H9 (cell line): ENCODE measurements around the gene BTD. TPM values are rescaled to one million over a fixed set of nuclear protein-coding genes. Genes with fewer than 3 reads are reported as not detected.

ENCODE experiments used
- DNase-seq: peaks from one replicate; pipeline ENCODE4 v3.0.0-alpha.2; 2017
- H2AFZ ChIP-seq: one replicate; pipeline ENCODE4 v1.6.1; 2013; ENCODE audit warnings: mild to moderate bottlenecking, low read length, control low read depth, moderate library complexity
- H2AK5ac ChIP-seq: 2 replicates; pipeline ENCODE4 v1.6.1; 2013; ENCODE audit warnings: low read length, control low read depth, mixed read lengths; ENCODE audit not compliant: insufficient read length
- H2BK120ac ChIP-seq: one replicate; pipeline ENCODE4 v1.6.1; 2013; ENCODE audit warnings: low read depth, mild to moderate bottlenecking, low read length, control low read depth, inconsistent platforms; ENCODE audit not compliant: poor library complexity, severe bottlenecking
- H2BK12ac ChIP-seq: 2 replicates; pipeline ENCODE4 v1.6.1; 2013; ENCODE audit warnings: low read length, control low read depth, mixed read lengths, low read depth; ENCODE audit not compliant: insufficient read length
- H2BK15ac ChIP-seq: 2 replicates; pipeline ENCODE4 v1.6.1; 2013; ENCODE audit warnings: low read depth, low read length, control low read depth
- H2BK20ac ChIP-seq: one replicate; pipeline ENCODE4 v1.6.1; 2013; ENCODE audit warnings: low read depth, mild to moderate bottlenecking, low read length, control low read depth, inconsistent platforms; ENCODE audit not compliant: poor library complexity, severe bottlenecking
- H2BK5ac ChIP-seq: 2 replicates; pipeline ENCODE4 v1.6.1; 2013; ENCODE audit warnings: low read length, control low read depth, mixed read lengths; ENCODE audit not compliant: insufficient read length
- H3K14ac ChIP-seq: 2 replicates; pipeline ENCODE4 v1.6.1; 2013; ENCODE audit warnings: low read length, control low read depth; ENCODE audit not compliant: insufficient read depth
- H3K18ac ChIP-seq: 2 replicates; pipeline ENCODE4 v1.6.1; 2013; ENCODE audit warnings: low read depth, mild to moderate bottlenecking, mixed read lengths, low read length, control low read depth; ENCODE audit not compliant: insufficient read length
- H3K23ac ChIP-seq: 2 replicates; pipeline ENCODE4 v1.6.1; 2013; ENCODE audit warnings: low read length, control low read depth, mixed read lengths, low read depth; ENCODE audit not compliant: insufficient read length
- H3K23me2 ChIP-seq: 2 replicates; pipeline ENCODE4 v1.6.1; 2013; ENCODE audit warnings: low read depth, mild to moderate bottlenecking, mixed read lengths, low read length, control low read depth; ENCODE audit not compliant: insufficient read length, poor library complexity, severe bottlenecking
- H3K27ac ChIP-seq: 2 replicates; pipeline ENCODE4 v1.5.1; 2013; ENCODE audit warnings: low read length, control low read depth, mixed read lengths, low read depth; ENCODE audit not compliant: insufficient read length
- H3K27me3 ChIP-seq: 2 replicates; pipeline ENCODE4 v1.6.1; 2013; ENCODE audit warnings: low read length, control low read depth, inconsistent platforms; ENCODE audit not compliant: insufficient read depth
- H3K4ac ChIP-seq: 2 replicates; pipeline ENCODE4 v1.6.1; 2013; ENCODE audit warnings: low read depth, mild to moderate bottlenecking, control low read depth, inconsistent platforms, low read length, moderate library complexity
- H3K4me1 ChIP-seq: 2 replicates; pipeline ENCODE4 v1.6.1; 2013; ENCODE audit warnings: low read length, control low read depth, inconsistent platforms; ENCODE audit not compliant: insufficient read depth
- H3K4me2 ChIP-seq: 2 replicates; pipeline ENCODE4 v1.6.1; 2013; ENCODE audit warnings: low read length, control low read depth, mixed read lengths; ENCODE audit not compliant: insufficient read length, insufficient read depth
- H3K56ac ChIP-seq: 2 replicates; pipeline ENCODE4 v1.6.1; 2013; ENCODE audit warnings: low read depth, mild to moderate bottlenecking, mixed read lengths, low read length, control low read depth; ENCODE audit not compliant: insufficient read length
- H3K79me1 ChIP-seq: 2 replicates; pipeline ENCODE4 v1.6.1; 2013; ENCODE audit warnings: low read depth, mild to moderate bottlenecking, moderate library complexity, low read length, control low read depth, inconsistent platforms; ENCODE audit not compliant: insufficient read depth, poor library complexity, severe bottlenecking
- H3K79me2 ChIP-seq: 2 replicates; pipeline ENCODE4 v1.6.1; 2013; ENCODE audit warnings: low read length, control low read depth, inconsistent platforms; ENCODE audit not compliant: insufficient read depth
- H3K9ac ChIP-seq: 2 replicates; pipeline ENCODE4 v1.6.1; 2013; ENCODE audit warnings: low read length, control low read depth, mixed read lengths; ENCODE audit not compliant: insufficient read length; ENCODE audit errors: extremely low read depth
- H3K9me3 ChIP-seq: one replicate; pipeline ENCODE4 v1.6.1; 2013; ENCODE audit warnings: low read depth, low read length, inconsistent platforms; ENCODE audit not compliant: control insufficient read depth
- H3T11ph ChIP-seq: one replicate; pipeline ENCODE4 v1.6.1; 2013; ENCODE audit warnings: mild to moderate bottlenecking, low read length, control low read depth, inconsistent platforms
- H4K20me1 ChIP-seq: one replicate; pipeline ENCODE4 v1.6.1; 2013; ENCODE audit not compliant: control insufficient read depth, insufficient read length, insufficient read depth
- H4K5ac ChIP-seq: 2 replicates; pipeline ENCODE4 v1.6.1; 2013; ENCODE audit warnings: low read depth, mild to moderate bottlenecking, mixed read lengths, low read length, control low read depth; ENCODE audit not compliant: insufficient read length
- H4K8ac ChIP-seq: replicated peaks from 2 replicates; pipeline ENCODE4 v1.6.1; 2013; ENCODE audit warnings: low read length, control low read depth, mixed read lengths, low read depth; ENCODE audit not compliant: insufficient read length
- H4K91ac ChIP-seq: 2 replicates; pipeline ENCODE4 v1.6.1; 2013; ENCODE audit warnings: low read depth, mild to moderate bottlenecking, moderate library complexity, mixed read lengths, low read length, control low read depth; ENCODE audit not compliant: insufficient read length
- H3K27ac Mint-ChIP-seq, 3 experiments: 2 replicates in 2 of 3; 3 replicates in 1 of 3; pipeline ENCODE4 v1.8.0; 2020 to 2021; ENCODE audit warnings: mixed read lengths in 3 of 3, mild to moderate bottlenecking in 1 of 3, moderate library complexity in 1 of 3
- H3K27me3 Mint-ChIP-seq: 2 replicates; pipeline ENCODE4 v1.8.0; 2021; ENCODE audit warnings: low read depth, mild to moderate bottlenecking, moderate library complexity, mixed read lengths
- H3K36me3 Mint-ChIP-seq, 3 experiments: 2 replicates in 2 of 3; 3 replicates in 1 of 3; pipeline ENCODE4 v1.8.0; 2020 to 2021; ENCODE audit warnings: low read depth in 3 of 3, mixed read lengths in 3 of 3; ENCODE audit not compliant: insufficient read depth in 1 of 3
- H3K4me1 Mint-ChIP-seq, 2 experiments: 2 replicates each; pipeline ENCODE4 v1.8.0; 2020; ENCODE audit warnings: mixed read lengths in 2 of 2
- H3K4me3 Mint-ChIP-seq, 2 experiments: 2 replicates in 1 of 2; 3 replicates in 1 of 2; pipeline ENCODE4 v1.8.0; 2020 to 2021; ENCODE audit warnings: mild to moderate bottlenecking in 2 of 2, mixed read lengths in 2 of 2, moderate library complexity in 1 of 2
- H3K9me3 Mint-ChIP-seq, 2 experiments: 2 replicates in 1 of 2; 3 replicates in 1 of 2; pipeline ENCODE4 v1.8.0; 2020; ENCODE audit warnings: mild to moderate bottlenecking in 2 of 2, mixed read lengths in 2 of 2, moderate library complexity in 1 of 2
- WGBS: extraction: QIAGEN DNeasy Blood & Tissue Kit; methylation state at CpG from one replicate; pipeline ENCODE4 v1.1.7; 2013; ENCODE audit warnings: missing lambda C conversion rate, low lambda C conversion rate, mixed read lengths; ENCODE audit not compliant: insufficient read length; ENCODE audit errors: extremely low coverage; 5-methylcytosine and 5-hydroxymethylcytosine counted together
- total RNA-seq: library from RNA; stranded (reverse); gene quantifications from 2 replicates; pipeline ENCODE4 v1.2.1, GENCODE V29; 2021
- TF ChIP-seq, protein P1 (sequence below): fragments of 200-600 bp; sonication (generic); conservative IDR thresholded peaks from 3 replicates; pipeline ENCODE4 v1.8.0; 2021; ENCODE audit warnings: antibody characterized with exemption, mild to moderate bottlenecking

Gene BTD
- total RNA-seq, 1 experiment from 2014 or later: 21.5 TPM

DNA sequence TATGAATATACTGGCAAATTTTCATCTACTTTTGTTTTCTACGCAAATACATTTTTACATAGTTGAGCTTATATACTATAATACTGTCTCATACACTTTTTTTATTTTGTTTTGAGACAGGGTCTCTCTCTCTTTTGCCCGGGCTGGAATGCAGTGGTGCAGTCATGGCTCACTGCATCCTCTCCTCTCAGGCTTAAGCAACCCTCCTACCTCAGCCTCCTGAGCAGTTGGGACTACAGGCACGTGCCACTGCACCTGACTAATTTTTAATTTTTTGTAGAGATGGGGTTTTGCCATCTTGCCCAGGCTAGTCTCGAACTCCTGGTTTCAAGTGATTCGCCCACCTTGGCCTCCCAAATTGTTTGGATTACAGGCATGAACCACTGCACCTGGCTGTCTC is 26.1 kb upstream of the BTD start:
- H3K27me3 ChIP-seq: no peaks in the 10 kb centered on the region
- WGBS: no CpG with 5 or more reads among the region's 5 CpGs
- H3K23ac ChIP-seq: no peak overlapping the region
- no peak overlapping the region for H3K27ac Mint-ChIP-seq
- no peak overlapping the region for H2AFZ ChIP-seq
- H2AK5ac ChIP-seq: no peak overlapping the region
- H4K8ac ChIP-seq: no peak overlapping the region
- H3K56ac ChIP-seq: no peak overlapping the region
- H3K4ac ChIP-seq: no peak overlapping the region
- no peak overlapping the region for H2BK12ac ChIP-seq
- H3K9ac ChIP-seq: no peak overlapping the region
- H3K4me3 Mint-ChIP-seq: no peak overlapping the region
- H3K18ac ChIP-seq: no peak overlapping the region
- H3T11ph ChIP-seq: no peak overlapping the region
- no peak overlapping the region for H3K4me2 ChIP-seq
- H3K23me2 ChIP-seq: no peaks in the 10 kb centered on the region
- no peak overlapping the region for H3K14ac ChIP-seq
- no peak overlapping the region for H4K91ac ChIP-seq
- no peaks in the 10 kb centered on the region for H3K79me2 ChIP-seq
- no peak overlapping the region for H4K5ac ChIP-seq
- no peaks in the 10 kb centered on the region for H3K4me1 Mint-ChIP-seq
- no peak overlapping the region for H2BK120ac ChIP-seq
- H2BK15ac ChIP-seq: no peak overlapping the region
- TF ChIP-seq, protein P1, sequence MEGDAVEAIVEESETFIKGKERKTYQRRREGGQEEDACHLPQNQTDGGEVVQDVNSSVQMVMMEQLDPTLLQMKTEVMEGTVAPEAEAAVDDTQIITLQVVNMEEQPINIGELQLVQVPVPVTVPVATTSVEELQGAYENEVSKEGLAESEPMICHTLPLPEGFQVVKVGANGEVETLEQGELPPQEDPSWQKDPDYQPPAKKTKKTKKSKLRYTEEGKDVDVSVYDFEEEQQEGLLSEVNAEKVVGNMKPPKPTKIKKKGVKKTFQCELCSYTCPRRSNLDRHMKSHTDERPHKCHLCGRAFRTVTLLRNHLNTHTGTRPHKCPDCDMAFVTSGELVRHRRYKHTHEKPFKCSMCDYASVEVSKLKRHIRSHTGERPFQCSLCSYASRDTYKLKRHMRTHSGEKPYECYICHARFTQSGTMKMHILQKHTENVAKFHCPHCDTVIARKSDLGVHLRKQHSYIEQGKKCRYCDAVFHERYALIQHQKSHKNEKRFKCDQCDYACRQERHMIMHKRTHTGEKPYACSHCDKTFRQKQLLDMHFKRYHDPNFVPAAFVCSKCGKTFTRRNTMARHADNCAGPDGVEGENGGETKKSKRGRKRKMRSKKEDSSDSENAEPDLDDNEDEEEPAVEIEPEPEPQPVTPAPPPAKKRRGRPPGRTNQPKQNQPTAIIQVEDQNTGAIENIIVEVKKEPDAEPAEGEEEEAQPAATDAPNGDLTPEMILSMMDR: no peak
- no peak overlapping the region for H2BK5ac ChIP-seq
- H3K9me3 ChIP-seq: no peaks in the 10 kb centered on the region
- no peaks in the 10 kb centered on the region for H3K79me1 ChIP-seq
- no peaks in the 10 kb centered on the region for H3K4me1 ChIP-seq
- H2BK20ac ChIP-seq: no peak overlapping the region
- peaks cover 15 to 43% (median 33%) of the 10 kb centered on the region in 3 experiments; a peak in 6 of 7 replicates for H3K36me3 Mint-ChIP-seq
- no peak overlapping the region for H3K27ac ChIP-seq
- H3K9me3 Mint-ChIP-seq: no peaks in the 10 kb centered on the region
- DNase-seq: no peak
- no peaks in the 10 kb centered on the region for H4K20me1 ChIP-seq
- no peaks in the 10 kb centered on the region for H3K27me3 Mint-ChIP-seq
